Caco-2 (cell line): ENCODE data around the gene MYF5. TPM values are rescaled to one million over a fixed set of nuclear protein-coding genes. Genes with fewer than 3 reads are reported as not detected.
"Not testable (repeated sequence)": the region's sequence is repeated elsewhere in the genome, so short reads cannot be mapped to it uniquely, and the experiment has no call there.

Experiments used
- Bru-seq: library from RNA; stranded (reverse); fragments of 400-500 nt; gene quantifications from one replicate; lab custom pipeline; 2021; lab: Mats Ljungman, UMichigan
- BruChase-seq, 2 experiments: library from RNA; stranded (reverse); fragments of 400-500 nt; gene quantifications; one replicate each; lab custom pipeline; 2021; lab: Mats Ljungman, UMichigan
- BruUV-seq: library from RNA; stranded (reverse); fragments of 400-500 nt; replicated peaks from 2 replicates; lab custom pipeline; 2021; lab: Mats Ljungman, UMichigan
- CTCF ChIA-PET: fragments of 300-600 bp; sonication (Branson Sonifier 250); formaldehyde crosslinking; loops from one replicate; lab custom pipeline; 2022; ENCODE audit warnings: antibody characterized with exemption; lab: Charles Lee
- POLR2A ChIA-PET: fragments of 300-600 bp; sonication (Branson Sonifier 250); formaldehyde crosslinking; loops from one replicate; lab custom pipeline; 2022; ENCODE audit warnings: antibody characterized with exemption; lab: Charles Lee
- DNase-seq, 2 experiments: peaks; one replicate each; pipeline versions ENCODE4 v3.0.0 to v3.0.0-alpha.2; 2020 to 2022
- H3K27me3 ChIP-seq: replicated peaks from 2 replicates; pipeline ENCODE4 v1.6.0; 2011; ENCODE audit warnings: low read length; ENCODE audit not compliant: control insufficient read depth, insufficient read depth
- H3K36me3 ChIP-seq: 2 replicates; pipeline ENCODE4 v1.5.1; 2011; ENCODE audit warnings: low read length; ENCODE audit not compliant: control insufficient read depth, insufficient read depth
- H3K4me1 ChIP-seq: fragments of 250-450 bp; sonication (Bioruptor Pico); 2 replicates; pipeline ENCODE4 v1.5.1; 2020; ENCODE audit warnings: mild to moderate bottlenecking
- H3K4me3 ChIP-seq: 2 replicates; pipeline ENCODE4 v1.5.1; 2011; ENCODE audit warnings: low read depth, mild to moderate bottlenecking, control low read depth, low read length
- H3K9me3 ChIP-seq: fragments of 250-450 bp; sonication (Bioruptor Pico); 2 replicates; pipeline ENCODE4 v1.5.1; 2020; ENCODE audit warnings: mild to moderate bottlenecking, moderate library complexity
- H3K27ac Mint-ChIP-seq: one replicate; pipeline ENCODE4 v1.8.0; 2022; ENCODE audit warnings: mixed read lengths; ENCODE audit not compliant: unreplicated experiment
- H3K27me3 Mint-ChIP-seq: one replicate; pipeline ENCODE4 v1.8.0; 2022; ENCODE audit warnings: mixed read lengths; ENCODE audit not compliant: insufficient read depth, unreplicated experiment
- H3K36me3 Mint-ChIP-seq: one replicate; pipeline ENCODE4 v1.8.0; 2022; ENCODE audit warnings: mild to moderate bottlenecking, mixed read lengths; ENCODE audit not compliant: insufficient read depth, unreplicated experiment
- H3K4me1 Mint-ChIP-seq: one replicate; pipeline ENCODE4 v1.8.0; 2022; ENCODE audit warnings: low read depth, mixed read lengths; ENCODE audit not compliant: unreplicated experiment
- H3K4me3 Mint-ChIP-seq: one replicate; pipeline ENCODE4 v1.8.0; 2022; ENCODE audit warnings: mild to moderate bottlenecking, moderate library complexity, mixed read lengths; ENCODE audit not compliant: unreplicated experiment
- H3K9me3 Mint-ChIP-seq: one replicate; pipeline ENCODE4 v1.8.0; 2022; ENCODE audit warnings: mixed read lengths; ENCODE audit not compliant: unreplicated experiment
- intact Hi-C: fragments of 100-400 bp; cut with micrococcal nuclease; formaldehyde crosslinking; loops from one replicate; pipeline ENCODE4 v1.10.0; 2022; ENCODE audit not compliant: unreplicated experiment
- long read RNA-seq: library from polyadenylated mRNA; stranded (forward); transcript quantifications from one replicate; pipeline ENCODE4 v2.0.0, GENCODE V29; 2022
- total RNA-seq: library from RNA; stranded (reverse); gene quantifications from 2 replicates; pipeline ENCODE4 v1.2.3, GENCODE V29; 2022
- TF ChIP-seq, protein P1 (sequence below), 2 experiments: fragments of 200-600 bp in 1 of 2; IDR thresholded peaks; 1 replicate in 1 of 2; 2 replicates in 1 of 2; pipeline versions ENCODE4 v1.5.1 to v1.8.0; 2011 to 2022; ENCODE audit warnings: antibody characterized with exemption in 1 of 2, control low read depth in 1 of 2, inconsistent platforms in 1 of 2, low read depth in 1 of 2, low read length in 1 of 2, mild to moderate bottlenecking in 1 of 2, moderate library complexity in 1 of 2; ENCODE audit not compliant: insufficient read depth in 1 of 2, severe bottlenecking in 1 of 2, unreplicated experiment in 1 of 2

The MYF5 gene
- not detected in 2 replicates for total RNA-seq
- Bru-seq, nascent RNA, result not detected
- BruChase-seq, experiment 1, labeled RNA remaining after a 2-hour chase, result not detected
- BruChase-seq, experiment 2, labeled RNA remaining after a 6-hour chase, result not detected
- long read RNA-seq, result 0 reads

DNA sequence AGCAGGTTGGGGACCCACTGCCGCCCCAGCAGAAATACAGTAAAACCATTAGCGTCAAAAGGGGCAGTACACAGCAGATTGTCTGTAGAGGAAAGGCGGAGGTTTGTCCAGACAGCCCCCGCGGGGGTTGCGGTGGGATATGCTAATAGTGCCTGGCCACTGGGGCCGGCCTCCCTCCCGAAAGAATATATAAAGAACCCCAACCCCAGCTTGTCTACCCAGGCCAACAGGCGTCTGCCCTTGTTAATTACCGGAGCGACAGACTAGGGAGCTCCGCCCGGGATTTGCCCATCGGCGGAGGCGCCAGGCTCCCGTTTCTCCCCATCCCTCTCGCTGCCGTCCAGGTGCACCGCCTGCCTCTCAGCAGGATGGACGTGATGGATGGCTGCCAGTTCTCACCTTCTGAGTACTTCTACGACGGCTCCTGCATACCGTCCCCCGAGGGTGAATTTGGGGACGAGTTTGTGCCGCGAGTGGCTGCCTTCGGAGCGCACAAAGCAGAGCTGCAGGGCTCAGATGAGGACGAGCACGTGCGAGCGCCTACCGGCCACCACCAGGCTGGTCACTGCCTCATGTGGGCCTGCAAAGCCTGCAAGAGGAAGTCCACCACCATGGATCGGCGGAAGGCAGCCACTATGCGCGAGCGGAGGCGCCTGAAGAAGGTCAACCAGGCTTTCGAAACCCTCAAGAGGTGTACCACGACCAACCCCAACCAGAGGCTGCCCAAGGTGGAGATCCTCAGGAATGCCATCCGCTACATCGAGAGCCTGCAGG lies at the start of gene MYF5:
Gene MYF5, plus strand, starts transcription at position 217 of the 774 bp plus-strand sequence. Its CDS starts 152 bp downstream, at position 369.
- Mint-ChIP-seq H3K4me3 (no peak within 1 kb of the TSS), H3K27me3 (peaks cover 3% of the 10 kb centered on the region), H3K27ac (no peak within 1 kb of the TSS), H3K4me1 (no peaks in the 10 kb centered on the region), H3K9me3 (no peaks in the 10 kb centered on the region), H3K36me3 (no peaks in the 10 kb centered on the region)
- intact Hi-C loops, result no loop called here
- H3K27me3 ChIP-seq, result no peaks in the 10 kb centered on the region
- no peaks in the 10 kb centered on the region for H3K9me3 ChIP-seq
- H3K4me1 ChIP-seq, result no peaks in the 10 kb centered on the region
- no TSS peak for BruUV-seq
- H3K36me3 ChIP-seq, result no peaks in the 10 kb centered on the region
- TF ChIP-seq, protein P1, sequence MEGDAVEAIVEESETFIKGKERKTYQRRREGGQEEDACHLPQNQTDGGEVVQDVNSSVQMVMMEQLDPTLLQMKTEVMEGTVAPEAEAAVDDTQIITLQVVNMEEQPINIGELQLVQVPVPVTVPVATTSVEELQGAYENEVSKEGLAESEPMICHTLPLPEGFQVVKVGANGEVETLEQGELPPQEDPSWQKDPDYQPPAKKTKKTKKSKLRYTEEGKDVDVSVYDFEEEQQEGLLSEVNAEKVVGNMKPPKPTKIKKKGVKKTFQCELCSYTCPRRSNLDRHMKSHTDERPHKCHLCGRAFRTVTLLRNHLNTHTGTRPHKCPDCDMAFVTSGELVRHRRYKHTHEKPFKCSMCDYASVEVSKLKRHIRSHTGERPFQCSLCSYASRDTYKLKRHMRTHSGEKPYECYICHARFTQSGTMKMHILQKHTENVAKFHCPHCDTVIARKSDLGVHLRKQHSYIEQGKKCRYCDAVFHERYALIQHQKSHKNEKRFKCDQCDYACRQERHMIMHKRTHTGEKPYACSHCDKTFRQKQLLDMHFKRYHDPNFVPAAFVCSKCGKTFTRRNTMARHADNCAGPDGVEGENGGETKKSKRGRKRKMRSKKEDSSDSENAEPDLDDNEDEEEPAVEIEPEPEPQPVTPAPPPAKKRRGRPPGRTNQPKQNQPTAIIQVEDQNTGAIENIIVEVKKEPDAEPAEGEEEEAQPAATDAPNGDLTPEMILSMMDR (IDR thresholded peaks at IDR 0.05; ENCODE audit: insufficient read depth in 1 of 2, low read depth in 1 of 2, low read length in 1 of 2, severe bottlenecking in 1 of 2, unreplicated experiment in 1 of 2), result no peak
- POLR2A ChIA-PET, result no interaction called here
- CTCF ChIA-PET, result no interaction called here
- H3K4me3 ChIP-seq, result no peak within 1 kb of the TSS
- no peak for DNase-seq

DNA sequence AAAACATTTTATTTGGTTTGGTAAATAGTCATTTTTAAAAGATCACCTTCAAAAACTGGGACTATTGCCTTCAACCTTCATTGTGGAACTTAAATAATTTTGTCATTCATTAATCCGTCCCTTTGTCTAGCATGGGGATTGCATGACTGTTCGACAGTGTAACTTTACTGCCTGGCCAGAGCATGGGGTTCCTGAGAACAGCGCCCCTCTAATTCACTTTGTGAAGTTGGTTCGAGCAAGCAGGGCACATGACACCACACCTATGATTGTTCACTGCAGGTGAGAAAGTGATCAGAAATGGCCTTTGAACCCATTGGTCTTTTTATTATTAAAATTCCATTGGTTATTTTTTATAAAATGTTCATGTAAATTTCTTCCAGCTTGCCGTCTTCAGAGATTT lies 46.5 kb upstream of the MYF5 start:
- Mint-ChIP-seq H3K36me3 (no peaks in the 10 kb centered on the region), H3K27me3 (peaks cover 5% of the 10 kb centered on the region), H3K4me1 (no peaks in the 10 kb centered on the region), H3K9me3 (no peaks in the 10 kb centered on the region), H3K27ac (no peak overlapping the region), H3K4me3 (no peak overlapping the region)
- BruUV-seq, result no TSS peak
- no peaks in the 10 kb centered on the region for H3K9me3 ChIP-seq
- no peaks in the 10 kb centered on the region for H3K4me1 ChIP-seq
- ChIA-PET CTCF (no interaction called here), POLR2A (no interaction called here)
- DNase-seq, result no peak
- no peaks in the 10 kb centered on the region for H3K36me3 ChIP-seq
- no peaks in the 10 kb centered on the region for H3K27me3 ChIP-seq
- intact Hi-C loops, result no loop called here
- TF ChIP-seq, protein P1 (IDR thresholded peaks at IDR 0.05; ENCODE audit: insufficient read depth in 1 of 2, low read depth in 1 of 2, low read length in 1 of 2, severe bottlenecking in 1 of 2, unreplicated experiment in 1 of 2), result no peak
- H3K4me3 ChIP-seq, result no peak overlapping the region

DNA sequence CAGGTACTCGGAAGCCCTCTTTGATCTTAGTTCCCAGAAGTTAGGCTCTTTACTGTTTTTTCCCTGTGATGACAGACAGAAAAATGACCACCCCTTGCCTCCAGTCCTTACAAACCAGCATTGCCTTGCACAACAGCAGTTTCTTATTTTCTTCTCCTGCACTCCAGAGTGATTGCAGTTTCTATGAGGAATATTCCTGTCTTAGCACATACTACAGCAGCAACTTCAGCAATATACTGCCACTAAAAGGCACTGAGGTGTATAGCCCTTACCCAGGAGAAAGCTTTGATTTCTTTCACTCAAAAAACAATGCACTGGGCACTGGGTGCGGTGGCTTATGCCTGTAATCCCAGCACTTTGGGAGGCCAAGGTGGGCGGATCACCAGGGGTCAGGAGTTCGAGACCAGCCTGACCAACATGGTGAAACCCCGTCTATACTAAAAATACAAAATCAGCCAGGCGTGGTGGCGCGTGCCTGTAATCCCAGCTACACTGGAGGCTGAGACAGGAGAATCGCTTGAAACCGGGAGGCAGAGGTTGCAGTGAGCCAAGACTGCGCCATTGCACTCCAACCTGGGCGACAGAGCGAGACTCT lies 40.6 kb upstream of the MYF5 start:
- DNase-seq, H3K27ac Mint-ChIP-seq, CTCF ChIA-PET, BruUV-seq, H3K9me3 ChIP-seq, H3K36me3 Mint-ChIP-seq, H3K4me3 ChIP-seq, H3K27me3 Mint-ChIP-seq, H3K4me1 ChIP-seq, H3K9me3 Mint-ChIP-seq, H3K27me3 ChIP-seq, POLR2A ChIA-PET, H3K36me3 ChIP-seq, intact Hi-C loops, H3K4me1 Mint-ChIP-seq, H3K4me3 Mint-ChIP-seq: not testable (repeated sequence)
